ENCODE measurements around the gene SSH2.

GRCh38 chr17:29648005-29648404, 282.0 kb downstream of the SSH2 start:
- TF ChIP-seq POLR2A (IDR thresholded peaks at IDR 0.05; ENCODE audit: low read length): no peak
- TF ChIP-seq GATA1 (IDR thresholded peaks at IDR 0.05; ENCODE audit: low read depth, low read length): no peak
